Spleen (tissue), 7 donors: ENCODE measurements around the gene ZGPAT.

Source experiments
- CTCF ChIP-seq, 11 experiments: fragments of 200-600 bp in 7 of 11; fragments of 450-650 bp in 4 of 11; sonication (generic) in 4 of 11; IDR thresholded peaks in 8 of 11; conservative IDR thresholded peaks in 3 of 11; 1 replicate in 7 of 11; 2 replicates in 4 of 11; pipeline versions ENCODE4 v1.4.0 to v1.8.0; 2016 to 2021; ENCODE audit warnings: antibody characterized with exemption in 11 of 11, inconsistent platforms in 4 of 11, mild to moderate bottlenecking in 1 of 11
- POLR2A ChIP-seq, 3 donors: fragments of 450-650 bp; IDR thresholded peaks; one replicate each; pipeline ENCODE4 v1.5.1; 2017; ENCODE audit warnings: antibody characterized with exemption in 3 of 3, mild to moderate bottlenecking in 1 of 3
- POLR2AphosphoS5 ChIP-seq, 3 donors: sonication (generic); formaldehyde crosslinking; IDR thresholded peaks; one replicate each; pipeline ENCODE4 v1.5.1; 2017; ENCODE audit warnings: antibody characterized with exemption in 3 of 3
- donor health status: DM: no; HTN: no; CAD: no; lungs with moderate emphysema.
- donor health status: DM: no; HTN: no; CAD: no.
- donor health status: DM: no; HTN: no; CAD: no.

- no peak for TF ChIP-seq POLR2AphosphoS5 (IDR thresholded peaks at IDR 0.05)
- TF ChIP-seq CTCF (IDR thresholded peaks at IDR 0.05 in 8 of 11, conservative IDR thresholded peaks at IDR 0.05 in 3 of 11): no peak
- TF ChIP-seq POLR2A (IDR thresholded peaks at IDR 0.05): no peak
Observed at GRCh38 chr20:63712191-63712590, 4.4 kb downstream of the ZGPAT start.
